HepG2 (cell line): ENCODE data around the gene PTH2. TPM values are rescaled to one million over a fixed set of nuclear protein-coding genes. Genes with fewer than 3 reads are reported as not detected.
A peak's percentile ranks its signal among the peaks of the same experiment; 100 is the strongest.

Source experiments
- DRAP1 ChIP-seq: IDR thresholded peaks from 2 replicates; pipeline ENCODE4 v1.6.1; 2016; ENCODE audit warnings: missing genetic modification reagents, missing compliant biosample characterization
- HNF4G ChIP-seq, 2 experiments: sonication (generic) in 1 of 2; formaldehyde crosslinking in 1 of 2; IDR thresholded peaks; 2 replicates each; pipeline versions ENCODE4 v1.4.0 to v1.6.1; 2011 to 2020; ENCODE audit warnings: borderline replicate concordance in 2 of 2, low read depth in 2 of 2, mild to moderate bottlenecking in 2 of 2, low read length in 1 of 2, missing genetic modification reagents in 1 of 2, moderate library complexity in 1 of 2
- MAZ ChIP-seq, 2 experiments: sonication (generic) in 1 of 2; formaldehyde crosslinking in 1 of 2; IDR thresholded peaks; 2 replicates each; pipeline versions ENCODE4 v1.5.0 to v1.6.1; 2012 to 2020; ENCODE audit warnings: low read depth in 2 of 2, mild to moderate bottlenecking in 2 of 2, borderline replicate concordance in 1 of 2, improper control_type of control experiment in 1 of 2, low read length in 1 of 2, missing genetic modification reagents in 1 of 2, moderate library complexity in 1 of 2
- MYNN ChIP-seq: sonication (generic); formaldehyde crosslinking; IDR thresholded peaks from 2 replicates; pipeline ENCODE4 v1.4.0; 2020; ENCODE audit warnings: mild to moderate bottlenecking, low read depth, missing genetic modification reagents
- NFE2L2 ChIP-seq: fragments of 150-350 bp; IDR thresholded peaks from 2 replicates; pipeline ENCODE4 v1.6.1; 2014; ENCODE audit warnings: low read length
- NFYC ChIP-seq: IDR thresholded peaks from 2 replicates; pipeline ENCODE4 v1.6.1; 2016; ENCODE audit warnings: missing genetic modification reagents, missing compliant biosample characterization
- PRDM10 ChIP-seq: sonication (generic); formaldehyde crosslinking; IDR thresholded peaks from 2 replicates; pipeline ENCODE4 v1.4.0; 2020; ENCODE audit warnings: low read depth, missing genetic modification reagents
- RERE ChIP-seq: IDR thresholded peaks from 2 replicates; pipeline ENCODE4 v1.6.1; 2016; ENCODE audit warnings: low read depth, missing genetic modification reagents, missing compliant biosample characterization
- SRSF1 ChIP-seq: fragments of 200-400 bp; formaldehyde crosslinking; optimal IDR thresholded peaks from 2 replicates; pipeline ENCODE3; 2017; ENCODE audit warnings: mild to moderate bottlenecking, low read depth, low read length, moderate library complexity
- SYNCRIP ChIP-seq: fragments of 200-400 bp; formaldehyde crosslinking; IDR thresholded peaks from 2 replicates; pipeline ENCODE4 v1.6.1; 2018; ENCODE audit warnings: mild to moderate bottlenecking, low read depth, low read length; ENCODE audit not compliant: insufficient read depth
- TFDP2 ChIP-seq: sonication (generic); formaldehyde crosslinking; IDR thresholded peaks from 2 replicates; pipeline ENCODE4 v1.4.0; 2020; ENCODE audit warnings: missing genetic modification reagents
- ZFP37 ChIP-seq: sonication (generic); formaldehyde crosslinking; IDR thresholded peaks from 2 replicates; pipeline ENCODE4 v1.4.0; 2020; ENCODE audit warnings: missing genetic modification reagents, borderline replicate concordance
- ZFYVE20 ChIP-seq: sonication (generic); formaldehyde crosslinking; IDR thresholded peaks from 2 replicates; pipeline ENCODE4 v1.8.0; 2023; ENCODE audit warnings: low read depth, mild to moderate bottlenecking, moderate library complexity, missing genetic modification reagents, borderline replicate concordance
- ZNF496 ChIP-seq: sonication (generic); formaldehyde crosslinking; IDR thresholded peaks from 2 replicates; pipeline ENCODE4 v1.8.1; 2023; ENCODE audit warnings: mild to moderate bottlenecking, moderate library complexity, missing genetic modification reagents; ENCODE audit not compliant: insufficient replicate concordance
- ZNF709 ChIP-seq: sonication (generic); formaldehyde crosslinking; IDR thresholded peaks from 2 replicates; pipeline ENCODE4 v1.5.0; 2020; ENCODE audit warnings: mild to moderate bottlenecking, missing genetic modification reagents
- polyA plus RNA-seq, 8 experiments: library from polyadenylated mRNA; depleted of rRNA in 3 of 8; stranded (reverse) in 7 of 8; unstranded in 1 of 8; fragments of >200 nt; fragmentation: Illumina TruSeq in 4 of 8; extraction: Trizol in 4 of 8; gene quantifications; 2 replicates each; pipeline versions ENCODE4 v1.2.1 to v1.2.3, GENCODE V29; 2011 to 2016; ENCODE audit warnings: low read depth in 4 of 8, missing spikeins in 1 of 8, mixed read lengths in 1 of 8; ENCODE audit not compliant: insufficient read depth in 1 of 8
- total RNA-seq, 5 experiments: library from RNA; depleted of rRNA; stranded (reverse); fragments of >200 nt; fragmentation: Illumina TruSeq; extraction: Trizol; gene quantifications; 2 replicates each; pipeline ENCODE4 v1.2.3, GENCODE V29; 2016; ENCODE audit warnings: low read depth in 1 of 5

The PTH2 gene
- total and polyA plus RNA-seq, 2 of the 13 experiments (the other 11 are each of a cell fraction or from before 2014, with no cell fraction given) = not detected

- TF ChIP-seq PRDM10 = peak; percentile 48; the same call in 1 of the 2 replicates
- no peak for TF ChIP-seq NFE2L2
- TF ChIP-seq ZNF709 (CRISPR knock-in tag) = peak; percentile 83; the same call in 1 of the 2 replicates
- peak; percentile 24; the same call in 1 of the 2 replicates for TF ChIP-seq MAZ (IDR thresholded peaks at IDR 0.05; ENCODE audit: borderline replicate concordance, low read depth, low read length)
- no peak for TF ChIP-seq MAZ (CRISPR knock-in tag; IDR thresholded peaks at IDR 0.05; ENCODE audit: low read depth)
- TF ChIP-seq DRAP1 = peak; percentile 78
- TF ChIP-seq ZFP37 (CRISPR knock-in tag) = no peak
- TF ChIP-seq SYNCRIP = no peak
- TF ChIP-seq RERE (CRISPR knock-in tag) = peak; percentile 27; the same call in 1 of the 2 replicates
- TF ChIP-seq NFYC (CRISPR knock-in tag) = no peak; the same call in 1 of the 2 replicates
- TF ChIP-seq HNF4G (IDR thresholded peaks at IDR 0.05; ENCODE audit: borderline replicate concordance, low read depth, low read length) = no peak
- no peak for TF ChIP-seq HNF4G (CRISPR knock-in tag; IDR thresholded peaks at IDR 0.05; ENCODE audit: borderline replicate concordance, low read depth)
- no peak for TF ChIP-seq ZNF496 (CRISPR knock-in tag)
- no peak; the same call in 1 of the 2 replicates for TF ChIP-seq MYNN
- no peak for TF ChIP-seq ZFYVE20 (CRISPR knock-in tag)
- TF ChIP-seq SRSF1 = no peak
- TF ChIP-seq TFDP2 (CRISPR knock-in tag) = peak; percentile 65
These were observed 28.4 kb upstream of the PTH2 start, which contains the start of gene PIH1D1 (continued) for GRCh38 chr19:49451430-49452181.
